GM23338 (cell line): Measurements from ENCODE around the gene GRIK2. TPM values are rescaled to one million over a fixed set of nuclear protein-coding genes. Genes with fewer than 3 reads are reported as not detected.

ENCODE experiments used
- ATAC-seq: fragments of 200-7000 bp; cut with Tn5 transposase; 3 replicates; pipeline ENCODE4 v1.9.1; 2020
- DNase-seq: peaks from one replicate; pipeline ENCODE4 v3.0.0-alpha.2; 2015; ENCODE audit warnings: low spot score
- H2AFZ ChIP-seq: fragments of 200-600 bp; sonication (generic); 2 replicates; pipeline ENCODE4 v1.8.0; 2016; ENCODE audit warnings: antibody characterized with exemption, mild to moderate bottlenecking, moderate library complexity
- H3F3A ChIP-seq: fragments of 200-600 bp; sonication (generic); replicated peaks from 2 replicates; pipeline ENCODE4 v1.8.0; 2017; ENCODE audit warnings: antibody characterized with exemption, mixed run types, low read depth
- H3K27ac ChIP-seq: fragments of 200-600 bp; sonication (generic); 2 replicates; pipeline ENCODE4 v1.6.1; 2016; ENCODE audit warnings: low read depth
- H3K27me3 ChIP-seq: fragments of 200-600 bp; sonication (generic); 2 replicates; pipeline ENCODE4 v1.8.0; 2016; ENCODE audit warnings: mild to moderate bottlenecking, mixed run types, moderate library complexity; ENCODE audit not compliant: insufficient read depth
- H3K36me3 ChIP-seq: fragments of 200-600 bp; sonication (generic); 2 replicates; pipeline ENCODE4 v1.8.0; 2016; ENCODE audit warnings: mild to moderate bottlenecking; ENCODE audit not compliant: insufficient read depth
- H3K4me1 ChIP-seq: fragments of 200-600 bp; sonication (generic); 2 replicates; pipeline ENCODE4 v1.8.0; 2016; ENCODE audit warnings: mild to moderate bottlenecking, moderate library complexity; ENCODE audit not compliant: insufficient read depth
- H3K4me2 ChIP-seq: fragments of 200-600 bp; sonication (generic); 2 replicates; pipeline ENCODE4 v1.7.1; 2017; ENCODE audit warnings: mixed run types
- H3K4me3 ChIP-seq: fragments of 200-600 bp; sonication (generic); 2 replicates; pipeline ENCODE4 v1.6.1; 2016; ENCODE audit warnings: mixed run types
- H3K79me2 ChIP-seq: fragments of 200-600 bp; sonication (generic); replicated peaks from 2 replicates; pipeline ENCODE4 v1.8.0; 2017; ENCODE audit warnings: mild to moderate bottlenecking; ENCODE audit not compliant: insufficient read depth
- H3K9me2 ChIP-seq: fragments of 200-600 bp; sonication (generic); 2 replicates; pipeline ENCODE4 v1.8.0; 2017; ENCODE audit not compliant: insufficient read depth
- H4K20me1 ChIP-seq: fragments of 200-600 bp; sonication (generic); replicated peaks from 2 replicates; pipeline ENCODE4 v1.8.0; 2017; ENCODE audit warnings: mild to moderate bottlenecking; ENCODE audit not compliant: insufficient read depth
- H3K27ac Mint-ChIP-seq: 2 replicates; pipeline ENCODE4 v1.8.0; 2020; ENCODE audit warnings: inconsistent platforms, mild to moderate bottlenecking, moderate library complexity, mixed read lengths
- H3K27me3 Mint-ChIP-seq: 3 replicates; pipeline ENCODE4 v1.8.0; 2022; ENCODE audit warnings: low read depth, mild to moderate bottlenecking, moderate library complexity, mixed read lengths, inconsistent platforms; ENCODE audit not compliant: insufficient read depth, poor library complexity
- H3K36me3 Mint-ChIP-seq: 3 replicates; pipeline ENCODE4 v1.8.0; 2021; ENCODE audit warnings: low read depth, mild to moderate bottlenecking, inconsistent platforms, moderate library complexity, mixed read lengths
- H3K4me1 Mint-ChIP-seq: 3 replicates; pipeline ENCODE4 v1.8.0; 2020; ENCODE audit warnings: mild to moderate bottlenecking, inconsistent platforms, mixed read lengths
- H3K4me3 Mint-ChIP-seq: 3 replicates; pipeline ENCODE4 v1.8.0; 2021; ENCODE audit warnings: moderate library complexity, mild to moderate bottlenecking, inconsistent platforms, mixed read lengths
- H3K9me3 Mint-ChIP-seq: 3 replicates; pipeline ENCODE4 v1.8.0; 2020; ENCODE audit warnings: moderate library complexity, mild to moderate bottlenecking, inconsistent platforms, mixed read lengths
- CREB1 ChIP-seq: fragments of 250-450 bp; sonication (Bioruptor Pico); IDR thresholded peaks from 2 replicates; pipeline ENCODE4 v1.5.0; 2020; ENCODE audit warnings: low read depth, mild to moderate bottlenecking, moderate library complexity
- NANOG ChIP-seq: IDR thresholded peaks from 2 replicates; pipeline ENCODE4 v1.6.1; 2016; ENCODE audit warnings: antibody characterized with exemption, borderline replicate concordance
- POLR2AphosphoS5 ChIP-seq: IDR thresholded peaks from 2 replicates; pipeline ENCODE4 v1.6.1; 2016; ENCODE audit warnings: antibody characterized with exemption, low read depth
- polyA plus RNA-seq: library from polyadenylated mRNA; unstranded; fragments of >200 nt; fragmentation: Nextera tagmentation; extraction: Ambion mirVana; gene quantifications from 2 replicates; pipeline ENCODE4 v1.2.1, GENCODE V29; 2016
- total RNA-seq: library from RNA; depleted of rRNA; stranded (reverse); fragments of >200 nt; shearing (Covaris generic); gene quantifications from 2 replicates; pipeline ENCODE4 v1.2.3, GENCODE V29; 2014
- TF ChIP-seq, protein P1 (sequence below): fragments of 250-450 bp; sonication (Bioruptor Pico); IDR thresholded peaks from 2 replicates; pipeline ENCODE4 v1.5.0; 2020; ENCODE audit warnings: mild to moderate bottlenecking, moderate library complexity
- TF ChIP-seq, protein P2 (sequence below): IDR thresholded peaks from 2 replicates; pipeline ENCODE4 v1.6.1; 2016; ENCODE audit warnings: antibody characterized with exemption

GRIK2 gene
- total and polyA plus RNA-seq, 2 experiments from 2014 or later: 0.73 to 3.0 TPM

DNA sequence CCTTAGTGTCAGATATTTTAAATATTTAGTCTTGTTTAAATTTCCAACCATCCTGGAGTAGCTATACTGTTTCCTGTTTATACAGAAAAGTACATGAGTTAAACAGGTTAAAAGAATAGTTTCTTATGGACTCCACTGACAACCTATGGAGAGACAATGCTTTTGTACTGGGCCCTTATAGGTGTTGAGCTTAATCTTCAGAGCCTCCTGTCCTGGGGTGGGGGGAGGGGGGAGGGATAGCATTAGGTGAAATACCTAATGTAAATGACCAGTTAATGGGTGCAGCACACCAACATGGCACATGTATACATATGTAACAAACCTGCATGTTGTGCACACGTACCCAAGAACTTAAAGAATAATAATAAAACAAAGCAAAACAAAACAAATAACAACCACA is 322.9 kb downstream of the GRIK2 start (continued):
- TF ChIP-seq, protein P1, sequence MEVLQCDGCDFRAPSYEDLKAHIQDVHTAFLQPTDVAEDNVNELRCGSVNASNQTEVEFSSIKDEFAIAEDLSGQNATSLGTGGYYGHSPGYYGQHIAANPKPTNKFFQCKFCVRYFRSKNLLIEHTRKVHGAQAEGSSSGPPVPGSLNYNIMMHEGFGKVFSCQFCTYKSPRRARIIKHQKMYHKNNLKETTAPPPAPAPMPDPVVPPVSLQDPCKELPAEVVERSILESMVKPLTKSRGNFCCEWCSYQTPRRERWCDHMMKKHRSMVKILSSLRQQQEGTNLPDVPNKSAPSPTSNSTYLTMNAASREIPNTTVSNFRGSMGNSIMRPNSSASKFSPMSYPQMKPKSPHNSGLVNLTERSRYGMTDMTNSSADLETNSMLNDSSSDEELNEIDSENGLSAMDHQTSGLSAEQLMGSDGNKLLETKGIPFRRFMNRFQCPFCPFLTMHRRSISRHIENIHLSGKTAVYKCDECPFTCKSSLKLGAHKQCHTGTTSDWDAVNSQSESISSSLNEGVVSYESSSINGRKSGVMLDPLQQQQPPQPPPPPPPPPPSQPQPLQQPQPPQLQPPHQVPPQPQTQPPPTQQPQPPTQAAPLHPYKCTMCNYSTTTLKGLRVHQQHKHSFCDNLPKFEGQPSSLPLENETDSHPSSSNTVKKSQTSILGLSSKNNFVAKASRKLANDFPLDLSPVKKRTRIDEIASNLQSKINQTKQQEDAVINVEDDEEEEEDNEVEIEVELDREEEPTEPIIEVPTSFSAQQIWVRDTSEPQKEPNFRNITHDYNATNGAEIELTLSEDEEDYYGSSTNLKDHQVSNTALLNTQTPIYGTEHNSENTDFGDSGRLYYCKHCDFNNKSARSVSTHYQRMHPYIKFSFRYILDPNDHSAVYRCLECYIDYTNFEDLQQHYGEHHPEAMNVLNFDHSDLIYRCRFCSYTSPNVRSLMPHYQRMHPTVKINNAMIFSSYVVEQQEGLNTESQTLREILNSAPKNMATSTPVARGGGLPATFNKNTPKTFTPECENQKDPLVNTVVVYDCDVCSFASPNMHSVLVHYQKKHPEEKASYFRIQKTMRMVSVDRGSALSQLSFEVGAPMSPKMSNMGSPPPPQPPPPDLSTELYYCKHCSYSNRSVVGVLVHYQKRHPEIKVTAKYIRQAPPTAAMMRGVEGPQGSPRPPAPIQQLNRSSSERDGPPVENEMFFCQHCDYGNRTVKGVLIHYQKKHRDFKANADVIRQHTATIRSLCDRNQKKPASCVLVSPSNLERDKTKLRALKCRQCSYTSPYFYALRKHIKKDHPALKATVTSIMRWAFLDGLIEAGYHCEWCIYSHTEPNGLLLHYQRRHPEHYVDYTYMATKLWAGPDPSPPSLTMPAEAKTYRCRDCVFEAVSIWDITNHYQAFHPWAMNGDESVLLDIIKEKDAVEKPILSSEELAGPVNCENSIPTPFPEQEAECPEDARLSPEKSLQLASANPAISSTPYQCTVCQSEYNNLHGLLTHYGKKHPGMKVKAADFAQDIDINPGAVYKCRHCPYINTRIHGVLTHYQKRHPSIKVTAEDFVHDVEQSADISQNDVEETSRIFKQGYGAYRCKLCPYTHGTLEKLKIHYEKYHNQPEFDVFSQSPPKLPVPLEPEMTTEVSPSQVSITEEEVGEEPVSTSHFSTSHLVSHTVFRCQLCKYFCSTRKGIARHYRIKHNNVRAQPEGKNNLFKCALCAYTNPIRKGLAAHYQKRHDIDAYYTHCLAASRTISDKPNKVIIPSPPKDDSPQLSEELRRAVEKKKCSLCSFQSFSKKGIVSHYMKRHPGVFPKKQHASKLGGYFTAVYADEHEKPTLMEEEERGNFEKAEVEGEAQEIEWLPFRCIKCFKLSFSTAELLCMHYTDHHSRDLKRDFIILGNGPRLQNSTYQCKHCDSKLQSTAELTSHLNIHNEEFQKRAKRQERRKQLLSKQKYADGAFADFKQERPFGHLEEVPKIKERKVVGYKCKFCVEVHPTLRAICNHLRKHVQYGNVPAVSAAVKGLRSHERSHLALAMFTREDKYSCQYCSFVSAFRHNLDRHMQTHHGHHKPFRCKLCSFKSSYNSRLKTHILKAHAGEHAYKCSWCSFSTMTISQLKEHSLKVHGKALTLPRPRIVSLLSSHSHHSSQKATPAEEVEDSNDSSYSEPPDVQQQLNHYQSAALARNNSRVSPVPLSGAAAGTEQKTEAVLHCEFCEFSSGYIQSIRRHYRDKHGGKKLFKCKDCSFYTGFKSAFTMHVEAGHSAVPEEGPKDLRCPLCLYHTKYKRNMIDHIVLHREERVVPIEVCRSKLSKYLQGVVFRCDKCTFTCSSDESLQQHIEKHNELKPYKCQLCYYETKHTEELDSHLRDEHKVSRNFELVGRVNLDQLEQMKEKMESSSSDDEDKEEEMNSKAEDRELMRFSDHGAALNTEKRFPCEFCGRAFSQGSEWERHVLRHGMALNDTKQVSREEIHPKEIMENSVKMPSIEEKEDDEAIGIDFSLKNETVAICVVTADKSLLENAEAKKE (CRISPR knock-in tag): no peak
- no peak for TF ChIP-seq POLR2AphosphoS5

DNA sequence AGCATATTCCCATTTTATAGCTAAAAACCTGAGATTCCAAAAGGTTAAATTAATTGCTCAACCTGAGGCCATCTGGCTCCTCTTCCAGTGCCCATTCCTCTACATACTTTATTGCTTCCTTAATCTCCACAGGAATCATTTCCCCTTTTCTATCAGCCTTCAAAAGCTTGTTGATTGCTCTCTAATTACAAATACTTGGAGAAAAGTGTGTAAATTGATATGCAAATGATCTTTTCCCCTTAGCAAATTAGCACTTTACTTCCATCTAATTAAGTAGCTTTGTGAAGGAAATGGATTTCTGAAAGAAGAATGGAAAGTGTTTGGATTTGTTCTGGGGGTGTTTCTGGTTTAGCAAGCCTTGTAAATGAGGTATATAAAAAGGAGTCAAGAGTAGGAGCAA is 323.3 kb downstream of the GRIK2 start:
- peaks cover 62% of the 10 kb centered on the region for H3K4me1 ChIP-seq
- Mint-ChIP-seq H3K9me3 (no peaks in the 10 kb centered on the region; the same call in 2 of the 3 replicates), H3K4me3 (peak overlapping the region; percentile 46), H3K4me1 (peaks cover 55% of the 10 kb centered on the region), H3K36me3 (no peaks in the 10 kb centered on the region), H3K27ac (peak overlapping the region; percentile 80), H3K27me3 (no peaks in the 10 kb centered on the region)
- peak; percentile 70 for DNase-seq
- H3K27me3 ChIP-seq: no peaks in the 10 kb centered on the region
- H3K27ac ChIP-seq: no peak overlapping the region
- H3K36me3 ChIP-seq: no peaks in the 10 kb centered on the region
- no peaks in the 10 kb centered on the region for H3K9me2 ChIP-seq
- ATAC-seq: peak; percentile 87
- peak overlapping the region; percentile 0; the same call in 1 of the 2 replicates for H3K4me3 ChIP-seq
- TF ChIP-seq, protein P1 (CRISPR knock-in tag): no peak
- TF ChIP-seq POLR2AphosphoS5 (peak; percentile 48; the same call in 1 of the 2 replicates), CREB1 (peak; percentile 5; the same call in 1 of the 2 replicates), NANOG (peak; percentile 100)
- TF ChIP-seq, protein P2, sequence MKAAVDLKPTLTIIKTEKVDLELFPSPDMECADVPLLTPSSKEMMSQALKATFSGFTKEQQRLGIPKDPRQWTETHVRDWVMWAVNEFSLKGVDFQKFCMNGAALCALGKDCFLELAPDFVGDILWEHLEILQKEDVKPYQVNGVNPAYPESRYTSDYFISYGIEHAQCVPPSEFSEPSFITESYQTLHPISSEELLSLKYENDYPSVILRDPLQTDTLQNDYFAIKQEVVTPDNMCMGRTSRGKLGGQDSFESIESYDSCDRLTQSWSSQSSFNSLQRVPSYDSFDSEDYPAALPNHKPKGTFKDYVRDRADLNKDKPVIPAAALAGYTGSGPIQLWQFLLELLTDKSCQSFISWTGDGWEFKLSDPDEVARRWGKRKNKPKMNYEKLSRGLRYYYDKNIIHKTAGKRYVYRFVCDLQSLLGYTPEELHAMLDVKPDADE: peak; percentile 82
- H4K20me1 ChIP-seq: no peaks in the 10 kb centered on the region
- no peak overlapping the region for H2AFZ ChIP-seq
- peak overlapping the region; percentile 22 for H3K4me2 ChIP-seq
- H3F3A ChIP-seq: no peaks in the 10 kb centered on the region; the same call in 1 of the 2 replicates
- no peaks in the 10 kb centered on the region for H3K79me2 ChIP-seq
